GM23338 (cell line): ENCODE data around the gene RNF175. TPM values are rescaled to one million over a fixed set of nuclear protein-coding genes. Genes with fewer than 3 reads are reported as not detected.

Experiments used
- ATAC-seq: fragments of 200-7000 bp; cut with Tn5 transposase; 3 replicates; pipeline ENCODE4 v1.9.1; 2020
- DNase-seq: peaks from one replicate; pipeline ENCODE4 v3.0.0-alpha.2; 2015; ENCODE audit warnings: low spot score
- H2AFZ ChIP-seq: fragments of 200-600 bp; sonication (generic); 2 replicates; pipeline ENCODE4 v1.8.0; 2016; ENCODE audit warnings: antibody characterized with exemption, mild to moderate bottlenecking, moderate library complexity
- H3F3A ChIP-seq: fragments of 200-600 bp; sonication (generic); replicated peaks from 2 replicates; pipeline ENCODE4 v1.8.0; 2017; ENCODE audit warnings: antibody characterized with exemption, mixed run types, low read depth
- H3K27ac ChIP-seq: fragments of 200-600 bp; sonication (generic); 2 replicates; pipeline ENCODE4 v1.6.1; 2016; ENCODE audit warnings: low read depth
- H3K27me3 ChIP-seq: fragments of 200-600 bp; sonication (generic); 2 replicates; pipeline ENCODE4 v1.8.0; 2016; ENCODE audit warnings: mild to moderate bottlenecking, mixed run types, moderate library complexity; ENCODE audit not compliant: insufficient read depth
- H3K36me3 ChIP-seq: fragments of 200-600 bp; sonication (generic); 2 replicates; pipeline ENCODE4 v1.8.0; 2016; ENCODE audit warnings: mild to moderate bottlenecking; ENCODE audit not compliant: insufficient read depth
- H3K4me1 ChIP-seq: fragments of 200-600 bp; sonication (generic); 2 replicates; pipeline ENCODE4 v1.8.0; 2016; ENCODE audit warnings: mild to moderate bottlenecking, moderate library complexity; ENCODE audit not compliant: insufficient read depth
- H3K4me2 ChIP-seq: fragments of 200-600 bp; sonication (generic); 2 replicates; pipeline ENCODE4 v1.7.1; 2017; ENCODE audit warnings: mixed run types
- H3K4me3 ChIP-seq: fragments of 200-600 bp; sonication (generic); 2 replicates; pipeline ENCODE4 v1.6.1; 2016; ENCODE audit warnings: mixed run types
- H3K79me2 ChIP-seq: fragments of 200-600 bp; sonication (generic); replicated peaks from 2 replicates; pipeline ENCODE4 v1.8.0; 2017; ENCODE audit warnings: mild to moderate bottlenecking; ENCODE audit not compliant: insufficient read depth
- H3K9me2 ChIP-seq: fragments of 200-600 bp; sonication (generic); 2 replicates; pipeline ENCODE4 v1.8.0; 2017; ENCODE audit not compliant: insufficient read depth
- H4K20me1 ChIP-seq: fragments of 200-600 bp; sonication (generic); replicated peaks from 2 replicates; pipeline ENCODE4 v1.8.0; 2017; ENCODE audit warnings: mild to moderate bottlenecking; ENCODE audit not compliant: insufficient read depth
- H3K27ac Mint-ChIP-seq: 2 replicates; pipeline ENCODE4 v1.8.0; 2020; ENCODE audit warnings: inconsistent platforms, mild to moderate bottlenecking, moderate library complexity, mixed read lengths
- H3K27me3 Mint-ChIP-seq: 3 replicates; pipeline ENCODE4 v1.8.0; 2022; ENCODE audit warnings: low read depth, mild to moderate bottlenecking, moderate library complexity, mixed read lengths, inconsistent platforms; ENCODE audit not compliant: insufficient read depth, poor library complexity
- H3K36me3 Mint-ChIP-seq: 3 replicates; pipeline ENCODE4 v1.8.0; 2021; ENCODE audit warnings: low read depth, mild to moderate bottlenecking, inconsistent platforms, moderate library complexity, mixed read lengths
- H3K4me1 Mint-ChIP-seq: 3 replicates; pipeline ENCODE4 v1.8.0; 2020; ENCODE audit warnings: mild to moderate bottlenecking, inconsistent platforms, mixed read lengths
- H3K4me3 Mint-ChIP-seq: 3 replicates; pipeline ENCODE4 v1.8.0; 2021; ENCODE audit warnings: moderate library complexity, mild to moderate bottlenecking, inconsistent platforms, mixed read lengths
- H3K9me3 Mint-ChIP-seq: 3 replicates; pipeline ENCODE4 v1.8.0; 2020; ENCODE audit warnings: moderate library complexity, mild to moderate bottlenecking, inconsistent platforms, mixed read lengths
- JUNB ChIP-seq: IDR thresholded peaks from one replicate; pipeline ENCODE4 v1.6.1; 2016; ENCODE audit warnings: antibody characterized with exemption; ENCODE audit not compliant: unreplicated experiment
- NANOG ChIP-seq: IDR thresholded peaks from 2 replicates; pipeline ENCODE4 v1.6.1; 2016; ENCODE audit warnings: antibody characterized with exemption, borderline replicate concordance
- POLR2AphosphoS5 ChIP-seq: IDR thresholded peaks from 2 replicates; pipeline ENCODE4 v1.6.1; 2016; ENCODE audit warnings: antibody characterized with exemption, low read depth
- STAT1 ChIP-seq: IDR thresholded peaks from one replicate; pipeline ENCODE4 v1.6.1; 2016; ENCODE audit warnings: antibody characterized with exemption; ENCODE audit not compliant: unreplicated experiment
- ZNF114 ChIP-seq: fragments of 250-450 bp; sonication (Bioruptor Pico); IDR thresholded peaks from 2 replicates; pipeline ENCODE4 v1.5.0; 2020; ENCODE audit warnings: mild to moderate bottlenecking, moderate library complexity
- ZNF331 ChIP-seq: fragments of 250-450 bp; sonication (Bioruptor Pico); IDR thresholded peaks from 2 replicates; pipeline ENCODE4 v1.5.0; 2020; ENCODE audit warnings: low read depth, mild to moderate bottlenecking, moderate library complexity
- polyA plus RNA-seq: library from polyadenylated mRNA; unstranded; fragments of >200 nt; fragmentation: Nextera tagmentation; extraction: Ambion mirVana; gene quantifications from 2 replicates; pipeline ENCODE4 v1.2.1, GENCODE V29; 2016
- total RNA-seq: library from RNA; depleted of rRNA; stranded (reverse); fragments of >200 nt; shearing (Covaris generic); gene quantifications from 2 replicates; pipeline ENCODE4 v1.2.3, GENCODE V29; 2014
- TF ChIP-seq, protein P1 (sequence below): IDR thresholded peaks from one replicate; pipeline ENCODE4 v1.6.1; 2018; ENCODE audit warnings: antibody characterized with exemption; ENCODE audit not compliant: unreplicated experiment
- TF ChIP-seq, protein P2 (sequence below): IDR thresholded peaks from 2 replicates; pipeline ENCODE4 v1.6.1; 2016; ENCODE audit warnings: antibody characterized with exemption
- TF ChIP-seq, protein P3 (sequence below): fragments of 250-450 bp; sonication (Bioruptor Pico); IDR thresholded peaks from 2 replicates; pipeline ENCODE4 v1.5.0; 2020; ENCODE audit warnings: mild to moderate bottlenecking, moderate library complexity
- TF ChIP-seq, protein P4 (sequence below), 2 experiments: fragments of 200-600 bp in 1 of 2; sonication (generic) in 1 of 2; conservative IDR thresholded peaks; 2 replicates each; pipeline versions ENCODE4 v1.5.1 to v1.6.1; 2016 to 2017; ENCODE audit warnings: antibody characterized with exemption in 2 of 2, low read depth in 2 of 2, mild to moderate bottlenecking in 2 of 2, moderate library complexity in 1 of 2

The RNF175 gene
- total and polyA plus RNA-seq, 2 experiments from 2014 or later = 4.7 to 4.8 TPM

DNA sequence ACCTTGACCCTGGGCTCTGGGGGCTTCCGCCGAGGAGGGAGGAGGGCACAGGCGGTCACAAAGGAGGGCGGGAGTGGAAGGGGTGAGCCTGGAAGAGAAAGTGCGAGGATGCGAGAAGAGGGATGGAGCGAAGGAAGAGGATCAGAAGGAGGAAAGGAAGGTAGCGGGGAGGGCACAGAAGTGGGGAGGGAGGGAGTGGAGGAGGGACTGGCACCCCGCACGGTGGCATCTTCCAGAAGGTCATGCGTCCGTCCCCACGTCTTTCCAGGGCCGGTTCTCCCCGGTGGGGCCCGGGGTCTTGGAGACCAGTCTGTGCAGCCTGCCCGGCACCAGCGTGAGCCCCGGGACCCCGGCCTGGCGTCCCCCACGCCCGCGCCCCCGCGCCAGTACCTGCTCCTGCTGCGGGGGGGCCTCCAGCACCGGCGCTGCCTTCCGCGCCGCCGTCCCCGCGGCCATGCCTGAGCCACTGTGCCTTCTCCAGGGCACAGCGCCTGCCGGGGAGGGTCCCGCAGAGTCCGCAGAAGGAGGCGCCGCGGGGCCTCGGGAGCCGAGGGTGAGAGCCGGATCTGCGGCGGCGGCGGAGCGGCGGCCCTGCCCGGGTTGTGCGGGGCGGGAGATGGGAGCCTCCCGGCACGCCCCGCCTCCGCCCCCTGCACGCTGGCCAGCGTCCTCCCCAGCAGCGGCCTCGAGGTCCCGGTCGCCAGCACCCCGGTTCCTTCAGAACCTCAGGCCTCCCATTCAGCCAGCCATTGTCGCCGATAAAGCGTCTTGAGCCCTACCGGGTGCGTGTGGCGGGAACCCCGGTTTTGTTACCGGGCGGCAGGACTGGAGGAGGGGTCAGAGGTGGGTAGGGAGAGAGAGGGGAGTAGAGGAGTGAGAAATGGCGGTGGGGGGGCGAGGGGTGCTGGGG lies at the start of gene RNF175 (continued):
- TF ChIP-seq STAT1 = no peak

DNA sequence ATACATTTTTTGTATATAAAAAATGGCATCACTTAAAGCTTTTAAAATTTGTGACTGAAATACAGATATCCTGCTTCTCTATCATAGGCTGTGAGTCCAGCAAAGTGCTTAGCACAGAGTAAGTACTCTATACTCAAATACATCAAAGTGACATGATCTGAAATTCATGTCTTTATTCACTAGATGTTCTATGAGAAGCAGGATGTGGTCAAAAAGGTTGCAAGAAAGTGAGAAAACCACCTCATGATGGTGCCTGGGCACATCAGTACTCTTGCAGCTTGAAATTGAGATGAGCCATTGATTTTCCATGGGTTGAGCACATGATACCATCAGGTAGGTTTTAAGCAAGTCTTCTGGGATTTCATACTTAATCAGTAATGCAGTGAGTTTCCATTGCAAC lies 49.5 kb upstream of the RNF175 start:
- H3K4me1 Mint-ChIP-seq = peaks cover 5% of the 10 kb centered on the region; the same call in 2 of the 3 replicates
- peaks cover 2% of the 10 kb centered on the region; the same call in 2 of the 3 replicates for H3K36me3 Mint-ChIP-seq
- peaks cover 6% of the 10 kb centered on the region; the same call in 2 of the 3 replicates for H3K9me3 Mint-ChIP-seq
- H3K27me3 Mint-ChIP-seq = no peaks in the 10 kb centered on the region
- Histone ChIP-seq H3K4me2 (no peak overlapping the region), H4K20me1 (no peaks in the 10 kb centered on the region), H3K9me2 (no peaks in the 10 kb centered on the region), H3K27me3 (no peaks in the 10 kb centered on the region), H2AFZ (no peak overlapping the region), H3K36me3 (no peaks in the 10 kb centered on the region), H3K4me3 (no peak overlapping the region), H3K79me2 (no peaks in the 10 kb centered on the region), H3K27ac (no peak overlapping the region), H3F3A (no peaks in the 10 kb centered on the region), H3K4me1 (peaks cover 5% of the 10 kb centered on the region)
- H3K27ac Mint-ChIP-seq = no peak overlapping the region
- ATAC-seq (no peak), DNase-seq (no peak)
- TF ChIP-seq, protein P1, sequence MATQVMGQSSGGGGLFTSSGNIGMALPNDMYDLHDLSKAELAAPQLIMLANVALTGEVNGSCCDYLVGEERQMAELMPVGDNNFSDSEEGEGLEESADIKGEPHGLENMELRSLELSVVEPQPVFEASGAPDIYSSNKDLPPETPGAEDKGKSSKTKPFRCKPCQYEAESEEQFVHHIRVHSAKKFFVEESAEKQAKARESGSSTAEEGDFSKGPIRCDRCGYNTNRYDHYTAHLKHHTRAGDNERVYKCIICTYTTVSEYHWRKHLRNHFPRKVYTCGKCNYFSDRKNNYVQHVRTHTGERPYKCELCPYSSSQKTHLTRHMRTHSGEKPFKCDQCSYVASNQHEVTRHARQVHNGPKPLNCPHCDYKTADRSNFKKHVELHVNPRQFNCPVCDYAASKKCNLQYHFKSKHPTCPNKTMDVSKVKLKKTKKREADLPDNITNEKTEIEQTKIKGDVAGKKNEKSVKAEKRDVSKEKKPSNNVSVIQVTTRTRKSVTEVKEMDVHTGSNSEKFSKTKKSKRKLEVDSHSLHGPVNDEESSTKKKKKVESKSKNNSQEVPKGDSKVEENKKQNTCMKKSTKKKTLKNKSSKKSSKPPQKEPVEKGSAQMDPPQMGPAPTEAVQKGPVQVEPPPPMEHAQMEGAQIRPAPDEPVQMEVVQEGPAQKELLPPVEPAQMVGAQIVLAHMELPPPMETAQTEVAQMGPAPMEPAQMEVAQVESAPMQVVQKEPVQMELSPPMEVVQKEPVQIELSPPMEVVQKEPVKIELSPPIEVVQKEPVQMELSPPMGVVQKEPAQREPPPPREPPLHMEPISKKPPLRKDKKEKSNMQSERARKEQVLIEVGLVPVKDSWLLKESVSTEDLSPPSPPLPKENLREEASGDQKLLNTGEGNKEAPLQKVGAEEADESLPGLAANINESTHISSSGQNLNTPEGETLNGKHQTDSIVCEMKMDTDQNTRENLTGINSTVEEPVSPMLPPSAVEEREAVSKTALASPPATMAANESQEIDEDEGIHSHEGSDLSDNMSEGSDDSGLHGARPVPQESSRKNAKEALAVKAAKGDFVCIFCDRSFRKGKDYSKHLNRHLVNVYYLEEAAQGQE = no peak
- no peak for TF ChIP-seq POLR2AphosphoS5
- TF ChIP-seq ZNF114 (CRISPR knock-in tag) = no peak
- TF ChIP-seq, protein P2, sequence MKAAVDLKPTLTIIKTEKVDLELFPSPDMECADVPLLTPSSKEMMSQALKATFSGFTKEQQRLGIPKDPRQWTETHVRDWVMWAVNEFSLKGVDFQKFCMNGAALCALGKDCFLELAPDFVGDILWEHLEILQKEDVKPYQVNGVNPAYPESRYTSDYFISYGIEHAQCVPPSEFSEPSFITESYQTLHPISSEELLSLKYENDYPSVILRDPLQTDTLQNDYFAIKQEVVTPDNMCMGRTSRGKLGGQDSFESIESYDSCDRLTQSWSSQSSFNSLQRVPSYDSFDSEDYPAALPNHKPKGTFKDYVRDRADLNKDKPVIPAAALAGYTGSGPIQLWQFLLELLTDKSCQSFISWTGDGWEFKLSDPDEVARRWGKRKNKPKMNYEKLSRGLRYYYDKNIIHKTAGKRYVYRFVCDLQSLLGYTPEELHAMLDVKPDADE = no peak
- TF ChIP-seq, protein P3, sequence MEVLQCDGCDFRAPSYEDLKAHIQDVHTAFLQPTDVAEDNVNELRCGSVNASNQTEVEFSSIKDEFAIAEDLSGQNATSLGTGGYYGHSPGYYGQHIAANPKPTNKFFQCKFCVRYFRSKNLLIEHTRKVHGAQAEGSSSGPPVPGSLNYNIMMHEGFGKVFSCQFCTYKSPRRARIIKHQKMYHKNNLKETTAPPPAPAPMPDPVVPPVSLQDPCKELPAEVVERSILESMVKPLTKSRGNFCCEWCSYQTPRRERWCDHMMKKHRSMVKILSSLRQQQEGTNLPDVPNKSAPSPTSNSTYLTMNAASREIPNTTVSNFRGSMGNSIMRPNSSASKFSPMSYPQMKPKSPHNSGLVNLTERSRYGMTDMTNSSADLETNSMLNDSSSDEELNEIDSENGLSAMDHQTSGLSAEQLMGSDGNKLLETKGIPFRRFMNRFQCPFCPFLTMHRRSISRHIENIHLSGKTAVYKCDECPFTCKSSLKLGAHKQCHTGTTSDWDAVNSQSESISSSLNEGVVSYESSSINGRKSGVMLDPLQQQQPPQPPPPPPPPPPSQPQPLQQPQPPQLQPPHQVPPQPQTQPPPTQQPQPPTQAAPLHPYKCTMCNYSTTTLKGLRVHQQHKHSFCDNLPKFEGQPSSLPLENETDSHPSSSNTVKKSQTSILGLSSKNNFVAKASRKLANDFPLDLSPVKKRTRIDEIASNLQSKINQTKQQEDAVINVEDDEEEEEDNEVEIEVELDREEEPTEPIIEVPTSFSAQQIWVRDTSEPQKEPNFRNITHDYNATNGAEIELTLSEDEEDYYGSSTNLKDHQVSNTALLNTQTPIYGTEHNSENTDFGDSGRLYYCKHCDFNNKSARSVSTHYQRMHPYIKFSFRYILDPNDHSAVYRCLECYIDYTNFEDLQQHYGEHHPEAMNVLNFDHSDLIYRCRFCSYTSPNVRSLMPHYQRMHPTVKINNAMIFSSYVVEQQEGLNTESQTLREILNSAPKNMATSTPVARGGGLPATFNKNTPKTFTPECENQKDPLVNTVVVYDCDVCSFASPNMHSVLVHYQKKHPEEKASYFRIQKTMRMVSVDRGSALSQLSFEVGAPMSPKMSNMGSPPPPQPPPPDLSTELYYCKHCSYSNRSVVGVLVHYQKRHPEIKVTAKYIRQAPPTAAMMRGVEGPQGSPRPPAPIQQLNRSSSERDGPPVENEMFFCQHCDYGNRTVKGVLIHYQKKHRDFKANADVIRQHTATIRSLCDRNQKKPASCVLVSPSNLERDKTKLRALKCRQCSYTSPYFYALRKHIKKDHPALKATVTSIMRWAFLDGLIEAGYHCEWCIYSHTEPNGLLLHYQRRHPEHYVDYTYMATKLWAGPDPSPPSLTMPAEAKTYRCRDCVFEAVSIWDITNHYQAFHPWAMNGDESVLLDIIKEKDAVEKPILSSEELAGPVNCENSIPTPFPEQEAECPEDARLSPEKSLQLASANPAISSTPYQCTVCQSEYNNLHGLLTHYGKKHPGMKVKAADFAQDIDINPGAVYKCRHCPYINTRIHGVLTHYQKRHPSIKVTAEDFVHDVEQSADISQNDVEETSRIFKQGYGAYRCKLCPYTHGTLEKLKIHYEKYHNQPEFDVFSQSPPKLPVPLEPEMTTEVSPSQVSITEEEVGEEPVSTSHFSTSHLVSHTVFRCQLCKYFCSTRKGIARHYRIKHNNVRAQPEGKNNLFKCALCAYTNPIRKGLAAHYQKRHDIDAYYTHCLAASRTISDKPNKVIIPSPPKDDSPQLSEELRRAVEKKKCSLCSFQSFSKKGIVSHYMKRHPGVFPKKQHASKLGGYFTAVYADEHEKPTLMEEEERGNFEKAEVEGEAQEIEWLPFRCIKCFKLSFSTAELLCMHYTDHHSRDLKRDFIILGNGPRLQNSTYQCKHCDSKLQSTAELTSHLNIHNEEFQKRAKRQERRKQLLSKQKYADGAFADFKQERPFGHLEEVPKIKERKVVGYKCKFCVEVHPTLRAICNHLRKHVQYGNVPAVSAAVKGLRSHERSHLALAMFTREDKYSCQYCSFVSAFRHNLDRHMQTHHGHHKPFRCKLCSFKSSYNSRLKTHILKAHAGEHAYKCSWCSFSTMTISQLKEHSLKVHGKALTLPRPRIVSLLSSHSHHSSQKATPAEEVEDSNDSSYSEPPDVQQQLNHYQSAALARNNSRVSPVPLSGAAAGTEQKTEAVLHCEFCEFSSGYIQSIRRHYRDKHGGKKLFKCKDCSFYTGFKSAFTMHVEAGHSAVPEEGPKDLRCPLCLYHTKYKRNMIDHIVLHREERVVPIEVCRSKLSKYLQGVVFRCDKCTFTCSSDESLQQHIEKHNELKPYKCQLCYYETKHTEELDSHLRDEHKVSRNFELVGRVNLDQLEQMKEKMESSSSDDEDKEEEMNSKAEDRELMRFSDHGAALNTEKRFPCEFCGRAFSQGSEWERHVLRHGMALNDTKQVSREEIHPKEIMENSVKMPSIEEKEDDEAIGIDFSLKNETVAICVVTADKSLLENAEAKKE (CRISPR knock-in tag) = no peak
- TF ChIP-seq JUNB = no peak
- TF ChIP-seq, protein P4, sequence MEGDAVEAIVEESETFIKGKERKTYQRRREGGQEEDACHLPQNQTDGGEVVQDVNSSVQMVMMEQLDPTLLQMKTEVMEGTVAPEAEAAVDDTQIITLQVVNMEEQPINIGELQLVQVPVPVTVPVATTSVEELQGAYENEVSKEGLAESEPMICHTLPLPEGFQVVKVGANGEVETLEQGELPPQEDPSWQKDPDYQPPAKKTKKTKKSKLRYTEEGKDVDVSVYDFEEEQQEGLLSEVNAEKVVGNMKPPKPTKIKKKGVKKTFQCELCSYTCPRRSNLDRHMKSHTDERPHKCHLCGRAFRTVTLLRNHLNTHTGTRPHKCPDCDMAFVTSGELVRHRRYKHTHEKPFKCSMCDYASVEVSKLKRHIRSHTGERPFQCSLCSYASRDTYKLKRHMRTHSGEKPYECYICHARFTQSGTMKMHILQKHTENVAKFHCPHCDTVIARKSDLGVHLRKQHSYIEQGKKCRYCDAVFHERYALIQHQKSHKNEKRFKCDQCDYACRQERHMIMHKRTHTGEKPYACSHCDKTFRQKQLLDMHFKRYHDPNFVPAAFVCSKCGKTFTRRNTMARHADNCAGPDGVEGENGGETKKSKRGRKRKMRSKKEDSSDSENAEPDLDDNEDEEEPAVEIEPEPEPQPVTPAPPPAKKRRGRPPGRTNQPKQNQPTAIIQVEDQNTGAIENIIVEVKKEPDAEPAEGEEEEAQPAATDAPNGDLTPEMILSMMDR (conservative IDR thresholded peaks at IDR 0.05; ENCODE audit: low read depth in 2 of 2) = no peak
- TF ChIP-seq ZNF331 (CRISPR knock-in tag) = no peak
- TF ChIP-seq STAT1 = no peak
- no peak for TF ChIP-seq NANOG
- H3K4me3 Mint-ChIP-seq = no peak overlapping the region
